HG02852 (cell line): Measurements from ENCODE around the gene MED27.

ENCODE experiments used
- ATAC-seq: cut with Tn5 transposase; IDR thresholded peaks from one replicate; pipeline ENCODE4 v1.9.1; 2021; ENCODE audit warnings: mild to moderate bottlenecking, moderate library complexity; ENCODE audit not compliant: unreplicated experiment

Gene MED27

DNA sequence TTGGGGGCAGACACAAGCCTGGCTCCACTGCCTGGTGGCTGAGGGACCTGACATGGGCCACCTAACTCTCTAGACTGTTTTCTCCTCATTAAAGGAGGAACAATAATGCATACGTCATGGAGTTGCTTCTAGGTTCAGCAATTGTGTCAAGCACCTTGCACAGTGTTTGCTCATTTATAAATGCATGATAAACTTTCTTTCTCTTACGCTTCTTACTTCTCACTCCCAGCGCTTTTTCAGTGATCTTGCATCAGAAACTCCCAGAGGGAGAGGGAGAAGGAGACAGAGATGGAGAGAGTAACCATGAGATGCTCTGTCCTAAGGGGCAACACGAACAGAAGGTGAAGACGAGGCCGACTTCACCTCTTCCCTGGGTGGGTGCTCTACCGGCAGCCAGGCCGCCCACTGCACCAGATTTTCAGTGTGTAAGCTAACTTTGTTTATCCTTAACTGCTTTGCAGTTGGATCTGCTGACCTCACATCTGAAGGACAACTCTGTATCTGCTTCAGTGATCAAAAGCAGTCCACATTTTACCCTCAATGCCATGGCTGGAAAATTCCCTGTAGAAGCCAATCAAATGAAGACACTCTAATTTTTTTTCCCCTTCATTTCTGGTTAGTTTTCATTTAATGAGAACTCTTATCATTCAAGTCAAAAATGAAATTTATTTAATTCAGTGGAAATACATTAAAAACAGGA, 35.3 kb downstream of the MED27 start:
- ATAC-seq, result no peak

DNA sequence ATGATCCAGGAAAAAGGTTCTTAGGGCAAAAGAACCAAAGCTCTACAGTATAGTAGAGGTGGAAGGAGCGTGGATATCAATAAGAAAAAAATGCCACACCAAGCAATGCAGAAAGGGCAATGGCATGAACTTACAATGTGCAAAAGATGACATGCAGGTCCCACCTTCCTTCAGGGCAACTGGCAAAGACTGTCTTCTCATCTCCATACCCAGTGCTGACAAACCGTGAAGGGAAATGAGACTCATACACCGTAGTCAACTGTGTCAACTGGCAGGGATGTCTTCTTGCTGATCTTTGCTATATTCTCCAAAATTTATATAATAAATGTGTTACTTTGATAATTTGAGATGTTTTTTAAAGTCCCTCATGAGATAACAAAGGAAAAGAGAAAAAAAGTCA, 36.0 kb downstream of the MED27 start:
- no peak for ATAC-seq

GRCh38 chr9:132042324-132042723, 37.3 kb downstream of the MED27 start:
- no peak for ATAC-seq

DNA sequence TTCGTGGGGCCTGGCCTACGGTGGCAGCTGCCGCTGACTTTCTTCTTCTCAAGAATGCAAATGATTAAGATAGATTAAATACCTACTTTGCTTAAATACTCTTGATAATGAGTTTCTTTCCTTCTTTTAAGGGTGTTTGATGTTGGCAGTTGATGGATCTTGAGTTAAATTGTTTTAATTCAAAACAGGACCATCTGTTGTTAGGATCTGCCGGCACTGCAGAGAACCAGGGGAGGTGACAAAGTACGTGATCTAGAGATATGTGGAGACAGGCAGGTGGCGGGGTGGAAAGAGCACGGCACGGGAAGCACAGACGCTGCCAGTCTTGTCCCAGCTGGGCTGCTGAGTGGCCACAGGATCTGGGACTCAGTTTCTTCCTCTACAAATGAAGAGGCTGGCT, 37.9 kb downstream of the MED27 start:
- ATAC-seq, result no peak

- ATAC-seq, result no peak
Observed at GRCh38 chr9:132040808-132041207, 38.9 kb downstream of the MED27 start.

GRCh38 chr9:132040246-132040645, 39.4 kb downstream of the MED27 start:
- no peak for ATAC-seq

- ATAC-seq, result no peak
Observed at GRCh38 chr9:132039284-132039683, 40.4 kb downstream of the MED27 start.

- ATAC-seq, result no peak
Observed at GRCh38 chr9:132037458-132037857, 42.2 kb downstream of the MED27 start.

GRCh38 chr9:132036521-132036920, 43.1 kb downstream of the MED27 start:
- ATAC-seq, result no peak

GRCh38 chr9:132035679-132036078, 44.0 kb downstream of the MED27 start:
- no peak for ATAC-seq

- ATAC-seq, result no peak
Observed at GRCh38 chr9:132032238-132032950, 47.3 kb downstream of the MED27 start.

DNA sequence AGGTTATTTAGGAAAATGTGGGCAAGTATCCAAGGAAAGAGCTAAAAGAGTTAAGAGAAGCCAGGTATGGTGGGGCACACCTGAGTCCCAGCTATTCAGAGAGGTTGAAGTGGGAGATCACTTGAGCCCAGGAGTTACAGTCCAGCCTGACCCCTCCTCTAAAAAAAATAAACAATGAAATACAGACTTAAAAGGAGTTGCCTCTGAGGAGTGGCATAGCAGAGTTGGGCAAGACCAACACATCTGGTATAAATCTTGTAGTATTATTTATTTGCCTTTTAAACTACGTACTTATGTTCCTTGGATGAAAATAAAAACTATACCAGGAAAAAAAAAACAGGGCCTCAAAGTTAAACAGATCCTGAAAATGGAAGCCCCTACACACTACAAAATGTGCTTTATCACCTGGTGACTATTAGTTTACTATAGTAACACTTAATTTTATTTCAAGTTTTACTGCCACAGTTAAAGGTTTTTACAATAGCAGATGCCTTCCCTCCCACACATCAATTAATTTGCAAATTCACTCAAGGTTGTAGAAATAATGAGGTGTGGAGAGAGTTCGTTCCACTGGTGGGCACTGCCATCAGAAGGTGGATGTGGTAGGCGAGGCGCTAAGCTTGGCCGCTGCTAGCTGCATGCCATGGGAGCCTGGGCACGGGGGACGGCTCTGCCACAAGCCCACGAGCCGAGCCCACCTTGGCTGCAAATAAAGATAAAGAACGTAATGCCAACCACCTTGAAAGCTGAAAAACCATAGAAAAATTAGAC, 48.0 kb downstream of the MED27 start:
- ATAC-seq, result no peak

- ATAC-seq, result no peak
Observed at GRCh38 chr9:132030626-132031325, 48.9 kb downstream of the MED27 start.

- no peak for ATAC-seq
Observed at GRCh38 chr9:132027752-132028663, 51.7 kb downstream of the MED27 start.

DNA sequence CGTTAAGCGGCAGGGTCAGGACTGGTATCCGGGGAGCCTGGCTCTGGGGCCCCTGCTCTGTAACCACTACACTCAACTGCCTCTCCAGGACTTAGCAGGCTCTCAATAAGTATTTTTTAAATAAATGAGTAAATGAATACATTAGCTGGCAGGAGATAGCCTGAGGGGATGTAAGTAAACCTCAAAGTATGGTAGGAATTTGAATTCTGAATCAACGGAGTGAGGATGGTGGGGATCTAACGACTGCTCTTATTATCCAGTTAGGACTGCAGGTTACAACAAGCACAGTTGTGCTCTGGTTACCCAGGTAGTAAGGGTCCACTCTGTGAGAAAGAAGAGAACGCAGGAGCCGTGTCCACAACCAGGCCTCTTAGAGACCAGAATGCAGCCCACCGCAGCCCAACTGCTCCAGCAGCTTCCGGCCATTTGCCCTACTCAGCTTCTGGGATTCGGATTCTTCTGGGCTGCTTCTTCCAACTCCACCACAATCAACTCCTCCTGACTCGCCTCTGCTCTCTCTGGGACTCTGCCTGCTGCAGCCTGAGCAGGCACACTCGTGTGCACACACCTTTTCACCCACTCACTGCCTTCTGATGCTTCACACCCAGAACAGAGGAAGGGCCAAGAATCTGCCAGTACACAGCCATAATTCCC, 52.6 kb downstream of the MED27 start:
- ATAC-seq, result no peak

DNA sequence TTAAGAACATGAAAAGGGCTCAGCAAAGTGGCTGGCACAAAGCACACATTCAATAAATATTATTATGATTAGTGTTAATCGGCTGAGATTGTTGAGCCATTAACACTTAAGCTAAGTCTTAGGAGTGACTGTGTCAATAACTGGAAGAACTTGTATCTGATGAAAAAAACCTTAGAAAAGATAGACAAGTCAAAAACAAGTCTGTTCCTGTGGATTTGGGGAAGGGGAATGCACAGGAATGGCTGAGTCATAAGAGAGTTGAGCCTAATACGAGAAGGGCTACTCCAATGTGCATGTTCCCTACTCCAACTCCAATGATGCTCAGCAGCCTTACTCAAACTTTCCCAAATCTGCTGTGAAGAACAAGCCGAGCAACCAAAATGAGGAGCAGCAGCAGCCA, 53.9 kb downstream of the MED27 start:
- no peak for ATAC-seq

DNA sequence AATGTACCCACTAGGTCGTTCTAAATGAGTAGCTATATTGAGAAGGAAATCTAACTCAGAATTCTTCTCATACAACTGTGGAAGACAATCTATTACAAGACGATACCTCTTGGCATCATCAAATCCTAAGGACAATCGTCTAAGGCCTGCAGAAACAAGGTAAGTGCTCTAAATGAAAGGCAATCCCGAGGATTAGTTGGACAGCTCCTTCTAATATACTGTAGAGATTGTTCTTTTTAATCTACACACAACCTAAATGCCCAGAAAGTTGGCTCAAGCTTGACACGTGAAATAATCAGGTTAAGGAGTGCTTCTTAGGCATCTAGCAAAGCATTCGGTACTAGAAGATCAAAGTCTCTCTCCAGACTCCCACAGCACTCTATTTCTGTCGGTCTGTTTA, 55.1 kb downstream of the MED27 start:
- no peak for ATAC-seq

DNA sequence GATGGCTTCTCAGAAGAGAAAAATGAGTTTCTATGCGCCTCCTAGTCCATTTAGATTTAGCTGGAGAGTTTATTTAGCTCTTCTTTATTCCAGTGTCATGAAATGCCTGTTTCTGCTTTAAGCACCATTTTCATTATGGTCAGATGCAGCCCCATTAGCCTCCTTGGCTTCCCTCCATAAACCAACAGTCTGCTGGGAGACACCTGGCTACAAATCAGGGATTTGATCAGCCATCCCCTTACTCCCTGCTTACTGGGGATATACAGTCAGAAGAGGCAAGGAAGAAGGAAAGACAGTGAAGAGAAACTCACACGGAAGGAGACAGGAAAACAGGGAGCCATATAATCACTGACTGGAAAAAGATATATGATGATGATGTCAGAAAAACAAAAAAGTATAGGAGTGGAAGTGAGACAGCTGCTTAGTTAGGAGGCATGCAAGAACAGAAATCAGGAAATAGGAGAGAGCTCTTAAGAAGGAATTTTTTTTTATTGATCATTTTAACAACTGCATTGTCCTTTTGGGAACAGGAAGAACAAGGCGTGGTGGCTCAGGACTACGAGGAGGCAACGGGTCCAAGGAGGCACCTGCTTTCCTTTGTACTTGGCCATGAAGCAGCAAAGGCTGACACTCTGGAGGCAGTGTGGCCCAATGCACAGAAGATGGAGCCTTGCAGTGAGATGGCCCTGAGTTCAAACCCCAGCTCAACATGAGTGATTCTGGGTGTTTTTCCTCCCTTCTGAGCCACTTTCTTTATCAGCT, 56.1 kb downstream of the MED27 start:
- no peak for ATAC-seq
